Measurements from ENCODE around the gene SF1.

Gene SF1

GRCh38 chr11:64776425-64776824 is 1.9 kb downstream of the SF1 start:
- Histone ChIP-seq H3K9ac (no peak overlapping the region), H3K36me3 (ENCODE audit: insufficient read depth) (peaks cover 37% of the 10 kb centered on the region; the same call in 1 of the 2 replicates), H4K20me1 (ENCODE audit: insufficient read depth) (peaks cover 57% of the 10 kb centered on the region), H3K4me2 (peak overlapping the region; percentile 55), H3K27me3 (ENCODE audit: insufficient read depth, low read depth) (no peaks in the 10 kb centered on the region; the same call in 1 of the 2 replicates), H3K27ac (no peak overlapping the region), H3K79me2 (ENCODE audit: insufficient read depth, low read depth) (peaks cover 61% of the 10 kb centered on the region), H3K4me3 (IDR thresholded peaks at IDR 0.05; ENCODE audit: insufficient read depth, low read depth, low read length) (no peak overlapping the region), H3K4me1 (ENCODE audit: low read depth, poor library complexity, severe bottlenecking) (peaks cover 62% of the 10 kb centered on the region), H2AFZ (ENCODE audit: low read depth) (no peak overlapping the region)
- TF ChIP-seq, protein P1, sequence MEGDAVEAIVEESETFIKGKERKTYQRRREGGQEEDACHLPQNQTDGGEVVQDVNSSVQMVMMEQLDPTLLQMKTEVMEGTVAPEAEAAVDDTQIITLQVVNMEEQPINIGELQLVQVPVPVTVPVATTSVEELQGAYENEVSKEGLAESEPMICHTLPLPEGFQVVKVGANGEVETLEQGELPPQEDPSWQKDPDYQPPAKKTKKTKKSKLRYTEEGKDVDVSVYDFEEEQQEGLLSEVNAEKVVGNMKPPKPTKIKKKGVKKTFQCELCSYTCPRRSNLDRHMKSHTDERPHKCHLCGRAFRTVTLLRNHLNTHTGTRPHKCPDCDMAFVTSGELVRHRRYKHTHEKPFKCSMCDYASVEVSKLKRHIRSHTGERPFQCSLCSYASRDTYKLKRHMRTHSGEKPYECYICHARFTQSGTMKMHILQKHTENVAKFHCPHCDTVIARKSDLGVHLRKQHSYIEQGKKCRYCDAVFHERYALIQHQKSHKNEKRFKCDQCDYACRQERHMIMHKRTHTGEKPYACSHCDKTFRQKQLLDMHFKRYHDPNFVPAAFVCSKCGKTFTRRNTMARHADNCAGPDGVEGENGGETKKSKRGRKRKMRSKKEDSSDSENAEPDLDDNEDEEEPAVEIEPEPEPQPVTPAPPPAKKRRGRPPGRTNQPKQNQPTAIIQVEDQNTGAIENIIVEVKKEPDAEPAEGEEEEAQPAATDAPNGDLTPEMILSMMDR (conservative IDR thresholded peaks at IDR 0.05; ENCODE audit: low read depth, low read length): no peak

DNA sequence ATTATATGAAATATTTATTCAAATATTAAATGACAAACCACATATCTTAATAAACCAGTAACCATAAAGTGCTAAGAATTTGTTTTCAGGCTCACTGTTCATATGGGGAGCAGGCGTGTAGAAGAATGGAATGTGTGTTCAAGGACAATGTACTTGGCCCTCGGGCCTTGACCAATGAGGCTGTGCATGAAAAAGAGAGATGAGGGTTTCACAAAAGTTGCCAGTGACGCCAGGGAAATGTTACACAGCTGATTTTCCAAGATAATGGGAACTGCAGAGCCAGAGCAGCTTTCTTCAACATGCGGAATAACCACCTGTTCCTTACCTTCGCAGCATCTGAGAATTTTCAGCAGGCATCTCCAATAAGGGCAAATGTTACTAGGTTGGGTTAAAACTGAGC is 4.2 kb downstream of the SF1 start:
- H3K27ac ChIP-seq: no peak overlapping the region
- H4K20me1 ChIP-seq (ENCODE audit: insufficient read depth): peaks cover 65% of the 10 kb centered on the region
- peaks cover 61% of the 10 kb centered on the region for H3K4me1 ChIP-seq (ENCODE audit: low read depth, poor library complexity, severe bottlenecking)

DNA sequence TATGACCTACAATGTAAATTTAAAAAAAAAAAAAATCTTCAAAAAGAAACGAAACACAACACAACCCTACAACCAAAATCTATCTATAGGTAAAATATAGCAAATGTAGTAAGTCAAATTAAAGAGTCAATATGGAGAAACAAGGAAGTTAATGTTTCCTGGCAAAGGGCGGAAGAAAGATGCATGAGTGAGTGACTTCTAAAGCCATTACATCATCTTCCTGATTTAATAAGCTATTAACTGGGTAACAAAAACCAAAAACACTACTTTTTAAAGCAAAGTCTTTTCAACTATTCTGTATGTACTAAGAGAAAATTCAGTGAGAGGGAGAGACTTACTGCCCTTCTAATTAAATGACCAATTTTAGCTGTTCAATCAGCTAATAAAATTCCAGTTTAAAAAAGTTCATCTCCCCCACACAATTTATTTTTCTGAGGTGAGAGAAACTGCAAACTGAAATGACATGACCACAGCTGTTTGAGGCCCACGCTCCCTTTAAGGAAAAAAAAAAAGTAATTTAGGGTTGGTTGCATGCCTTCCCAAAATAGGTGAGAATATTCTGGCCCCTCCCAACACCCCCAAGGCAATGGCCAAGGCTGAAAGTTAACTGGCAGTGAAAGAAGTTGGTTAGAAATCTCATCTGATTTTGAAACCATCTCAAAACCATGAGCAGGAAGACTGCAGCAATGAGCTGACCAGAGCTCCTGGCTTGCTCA is 5.9 kb downstream of the SF1 start:
- Histone ChIP-seq H3K9ac (no peak overlapping the region), H3K36me3 (ENCODE audit: insufficient read depth) (peaks cover 66% of the 10 kb centered on the region; the same call in 1 of the 2 replicates), H3K4me3 (IDR thresholded peaks at IDR 0.05; ENCODE audit: insufficient read depth, low read depth, low read length) (no peak overlapping the region), H3K27me3 (ENCODE audit: insufficient read depth, low read depth) (no peaks in the 10 kb centered on the region; the same call in 1 of the 2 replicates), H3K79me2 (ENCODE audit: insufficient read depth, low read depth) (peaks cover 89% of the 10 kb centered on the region), H4K20me1 (ENCODE audit: insufficient read depth) (peaks cover 65% of the 10 kb centered on the region), H2AFZ (ENCODE audit: low read depth) (no peak overlapping the region), H3K27ac (no peak overlapping the region), H3K4me1 (ENCODE audit: low read depth, poor library complexity, severe bottlenecking) (peaks cover 63% of the 10 kb centered on the region), H3K4me2 (peak overlapping the region; percentile 55; the same call in 1 of the 2 replicates)
- TF ChIP-seq, protein P1 (conservative IDR thresholded peaks at IDR 0.05; ENCODE audit: low read depth, low read length): no peak

More for the DNA sequence above, 4.2 kb downstream of the SF1 start:
- Histone ChIP-seq H3K4me3 (IDR thresholded peaks at IDR 0.05; ENCODE audit: insufficient read depth, low read depth, low read length) (no peak overlapping the region), H2AFZ (ENCODE audit: low read depth) (no peak overlapping the region), H3K27me3 (ENCODE audit: insufficient read depth, low read depth) (no peaks in the 10 kb centered on the region; the same call in 1 of the 2 replicates), H3K36me3 (ENCODE audit: insufficient read depth) (peaks cover 59% of the 10 kb centered on the region; the same call in 1 of the 2 replicates), H3K4me2 (peak overlapping the region; percentile 55; the same call in 1 of the 2 replicates), H3K79me2 (ENCODE audit: insufficient read depth, low read depth) (peaks cover 83% of the 10 kb centered on the region), H3K9ac (no peak overlapping the region)
- TF ChIP-seq, protein P1 (conservative IDR thresholded peaks at IDR 0.05; ENCODE audit: low read depth, low read length): no peak

- Histone ChIP-seq H3K4me2 (no peak overlapping the region; the same call in 1 of the 2 replicates), H2AFZ (ENCODE audit: low read depth) (no peak overlapping the region), H3K4me3 (IDR thresholded peaks at IDR 0.05; ENCODE audit: insufficient read depth, low read depth, low read length) (no peak overlapping the region), H3K27me3 (ENCODE audit: insufficient read depth, low read depth) (no peaks in the 10 kb centered on the region; the same call in 1 of the 2 replicates), H3K9ac (no peak overlapping the region), H3K27ac (no peak overlapping the region), H4K20me1 (ENCODE audit: insufficient read depth) (peaks cover 60% of the 10 kb centered on the region), H3K36me3 (ENCODE audit: insufficient read depth) (peaks cover 66% of the 10 kb centered on the region; the same call in 1 of the 2 replicates), H3K4me1 (ENCODE audit: low read depth, poor library complexity, severe bottlenecking) (peaks cover 61% of the 10 kb centered on the region), H3K79me2 (ENCODE audit: insufficient read depth, low read depth) (peaks cover 83% of the 10 kb centered on the region)
- TF ChIP-seq, protein P1 (conservative IDR thresholded peaks at IDR 0.05; ENCODE audit: low read depth, low read length): no peak
Measured at GRCh38 chr11:64771861-64772260, 6.5 kb downstream of the SF1 start.
